Activated CD4-positive, alpha-beta T cell treated with anti-CD3 and anti-CD28 coated beads, Interleukin-2, amount 10 ng/mL, durations not matched to agents 24 days and 14 days (primary cell): ENCODE results near the gene POFUT2. TPM values are rescaled to one million over a fixed set of nuclear protein-coding genes. Genes with fewer than 3 reads are reported as not detected.

Source experiments
- DNase-seq: peaks from one replicate; pipeline ENCODE4 v3.0.0; 2022
- H3K27ac Mint-ChIP-seq: one replicate; pipeline ENCODE4 v1.8.0; 2022; ENCODE audit warnings: mild to moderate bottlenecking, mixed read lengths
- H3K27me3 Mint-ChIP-seq: one replicate; pipeline ENCODE4 v1.8.0; 2022; ENCODE audit warnings: mixed read lengths
- H3K36me3 Mint-ChIP-seq: one replicate; pipeline ENCODE4 v1.8.0; 2022; ENCODE audit warnings: low read depth, mild to moderate bottlenecking, mixed read lengths
- H3K4me1 Mint-ChIP-seq: one replicate; pipeline ENCODE4 v1.8.0; 2021; ENCODE audit warnings: mixed read lengths
- H3K4me3 Mint-ChIP-seq: one replicate; pipeline ENCODE4 v1.8.0; 2022; ENCODE audit warnings: mild to moderate bottlenecking, moderate library complexity, mixed read lengths
- H3K9me3 Mint-ChIP-seq: one replicate; pipeline ENCODE4 v1.8.0; 2021; ENCODE audit warnings: mixed read lengths
- intact Hi-C: fragments of 100-400 bp; cut with micrococcal nuclease; formaldehyde crosslinking; loops from one replicate; pipeline ENCODE4 v1.15.1; 2023
- total RNA-seq: library from RNA; stranded (reverse); gene quantifications from 2 replicates; pipeline ENCODE4 v1.2.3, GENCODE V29; 2022

Gene POFUT2
- 15.5 and 17.9 TPM in 2 replicates for total RNA-seq

GRCh38 chr21:45287438-45288391, at the start of gene POFUT2:
TSS of gene POFUT2 (minus strand) at chr21:45287895. CDS start at chr21:45287871, 24 bp downstream.
- Mint-ChIP-seq H3K36me3 (peaks cover 17% of the 10 kb centered on the region), H3K4me3 (peak within 1 kb of the TSS; percentile 86), H3K27ac (peak within 1 kb of the TSS; percentile 93), H3K27me3 (peaks cover 4% of the 10 kb centered on the region), H3K4me1 (peaks cover 13% of the 10 kb centered on the region), H3K9me3 (no peaks in the 10 kb centered on the region)
- DNase-seq: peak; percentile 100
- intact Hi-C loops: loop anchor here (5.0 to 10.0 kb wide), 2 partner anchors 203 to 355 kb away; partner anchors contain the start of gene PCBP3

- no peak for DNase-seq
- Mint-ChIP-seq H3K36me3 (no peaks in the 10 kb centered on the region), H3K27ac (no peak overlapping the region), H3K9me3 (no peaks in the 10 kb centered on the region), H3K4me1 (no peaks in the 10 kb centered on the region), H3K27me3 (peaks cover 4% of the 10 kb centered on the region), H3K4me3 (no peak overlapping the region)
- intact Hi-C loops: no loop called here
Observed at GRCh38 chr21:45336870-45337269, 49.2 kb upstream of the POFUT2 start.

DNA sequence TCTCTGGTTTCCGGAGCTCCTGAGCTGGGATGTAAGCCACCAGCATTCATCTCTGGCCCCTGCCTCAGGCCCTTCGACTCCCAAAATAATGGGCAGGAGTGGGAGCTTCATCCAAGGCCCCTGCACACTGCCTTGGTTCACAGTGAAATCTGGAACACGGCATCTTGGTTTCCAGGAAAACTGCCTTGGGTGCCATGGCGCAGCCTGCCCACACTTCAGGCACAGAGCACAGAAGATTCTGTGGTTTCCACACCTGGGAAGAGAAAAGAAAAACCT, 48.8 kb upstream of the POFUT2 start:
- no peak for DNase-seq
- Mint-ChIP-seq H3K36me3 (no peaks in the 10 kb centered on the region), H3K4me1 (no peaks in the 10 kb centered on the region), H3K4me3 (no peak overlapping the region), H3K9me3 (no peaks in the 10 kb centered on the region), H3K27me3 (peaks cover under 1% of the 10 kb centered on the region), H3K27ac (no peak overlapping the region)
- intact Hi-C loops: no loop called here

DNA sequence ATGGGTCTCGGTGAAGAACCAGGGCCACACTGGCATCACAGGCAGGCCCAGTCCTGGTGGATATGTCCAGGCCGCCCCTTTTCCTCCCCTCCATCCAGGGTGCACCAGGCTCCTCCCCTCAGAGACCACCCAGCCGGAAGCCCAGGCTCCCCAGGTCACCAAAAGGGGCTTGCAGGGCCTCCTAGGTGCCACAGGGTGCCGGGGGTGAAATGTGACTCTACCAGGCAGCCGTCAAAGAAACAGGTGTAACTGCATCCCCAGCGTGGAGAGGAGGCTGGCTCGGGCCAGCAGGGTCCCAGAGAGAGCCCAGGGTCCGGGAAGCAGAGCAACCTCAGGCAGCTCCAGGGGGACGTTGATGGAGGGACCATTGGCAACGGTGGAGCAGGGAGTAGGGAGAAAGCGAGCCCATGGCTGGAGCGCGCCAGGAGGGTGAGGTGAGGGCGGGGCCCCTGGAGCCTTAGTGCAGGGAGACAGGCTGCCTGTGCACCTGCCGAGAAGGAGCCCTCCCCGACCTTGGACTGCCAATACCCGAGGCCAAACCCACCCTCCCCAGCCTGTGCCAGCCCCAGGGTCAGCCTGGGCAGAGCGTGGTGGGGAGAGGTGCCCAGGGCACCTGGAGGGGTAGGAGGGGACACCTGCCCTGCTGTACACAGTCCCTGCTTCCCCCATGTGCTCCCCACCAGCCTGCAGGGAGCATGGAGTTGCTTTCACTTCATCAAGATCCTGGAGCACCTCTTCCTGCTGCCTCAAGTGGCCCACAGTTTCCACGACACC, 48.3 kb upstream of the POFUT2 start:
- Mint-ChIP-seq H3K4me3 (no peak overlapping the region), H3K36me3 (no peaks in the 10 kb centered on the region), H3K4me1 (no peaks in the 10 kb centered on the region), H3K27me3 (no peaks in the 10 kb centered on the region), H3K27ac (no peak overlapping the region), H3K9me3 (no peaks in the 10 kb centered on the region)
- intact Hi-C loops: no loop called here
- no peak for DNase-seq

DNA sequence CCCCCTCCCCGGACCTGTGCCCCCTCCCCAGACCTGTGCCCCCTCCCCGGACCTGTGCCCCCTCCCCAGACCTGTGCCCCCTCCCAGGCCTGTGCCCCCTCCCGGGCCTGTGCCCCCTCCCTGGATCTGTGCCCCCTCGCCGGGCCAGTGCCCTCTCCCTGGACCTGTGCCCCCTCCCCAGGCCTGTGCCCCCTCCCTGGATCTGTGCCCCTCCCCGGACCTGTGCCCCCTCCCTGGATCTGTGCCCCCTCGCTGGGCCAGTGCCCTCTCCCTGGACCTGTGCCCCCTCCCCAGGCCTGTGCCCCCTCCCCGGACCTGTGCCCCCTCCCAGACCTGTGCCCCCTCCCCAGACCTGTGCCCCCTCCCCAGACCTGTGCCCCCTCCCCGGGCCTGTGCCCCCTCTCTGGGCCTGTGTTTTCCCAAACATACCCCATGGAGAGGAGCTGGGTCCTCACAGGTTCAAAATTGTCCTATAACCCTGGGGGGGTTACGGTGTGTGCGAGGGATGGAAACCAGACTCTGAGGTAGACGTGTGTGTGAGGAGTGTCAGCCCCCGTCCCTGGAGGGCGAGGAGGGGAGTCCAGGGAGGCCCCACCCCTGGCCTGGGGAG, 47.6 kb upstream of the POFUT2 start:
- no peak for DNase-seq
- intact Hi-C loops: no loop called here
- H3K4me3 Mint-ChIP-seq: no peak overlapping the region
- H3K27ac Mint-ChIP-seq: no peak overlapping the region
- H3K36me3 Mint-ChIP-seq: no peaks in the 10 kb centered on the region
- H3K4me1 Mint-ChIP-seq: no peaks in the 10 kb centered on the region
- no peaks in the 10 kb centered on the region for H3K9me3 Mint-ChIP-seq
- no peaks in the 10 kb centered on the region for H3K27me3 Mint-ChIP-seq

DNA sequence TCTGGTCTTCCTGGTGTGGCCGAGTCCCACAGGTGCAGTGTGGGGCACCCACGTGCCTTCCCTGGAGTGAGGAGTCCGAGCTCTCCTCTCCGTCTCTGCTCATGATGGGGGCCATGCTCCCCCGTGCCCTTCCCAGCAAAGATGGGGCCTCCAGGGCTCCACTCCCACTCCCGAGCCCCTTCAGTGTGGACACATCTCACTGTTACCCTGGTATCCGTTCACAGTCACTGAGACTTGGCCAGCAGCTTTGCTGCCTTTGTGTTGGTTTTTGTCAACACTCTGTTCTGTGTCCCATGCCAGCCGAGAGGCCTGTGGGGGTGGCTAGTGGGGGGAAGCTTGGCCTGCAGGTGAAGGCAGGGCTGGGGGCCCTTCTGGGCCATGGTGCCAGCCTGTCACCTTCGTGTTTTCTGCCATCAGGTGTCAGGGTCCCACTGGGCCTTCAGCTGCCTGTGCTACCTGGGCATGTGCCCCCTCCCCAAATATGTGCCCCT, 46.9 kb upstream of the POFUT2 start:
- DNase-seq: no peak
- H3K27me3 Mint-ChIP-seq: no peaks in the 10 kb centered on the region
- no peak overlapping the region for H3K27ac Mint-ChIP-seq
- H3K9me3 Mint-ChIP-seq: no peaks in the 10 kb centered on the region
- no peaks in the 10 kb centered on the region for H3K36me3 Mint-ChIP-seq
- H3K4me1 Mint-ChIP-seq: no peaks in the 10 kb centered on the region
- no peak overlapping the region for H3K4me3 Mint-ChIP-seq
- intact Hi-C loops: no loop called here

DNA sequence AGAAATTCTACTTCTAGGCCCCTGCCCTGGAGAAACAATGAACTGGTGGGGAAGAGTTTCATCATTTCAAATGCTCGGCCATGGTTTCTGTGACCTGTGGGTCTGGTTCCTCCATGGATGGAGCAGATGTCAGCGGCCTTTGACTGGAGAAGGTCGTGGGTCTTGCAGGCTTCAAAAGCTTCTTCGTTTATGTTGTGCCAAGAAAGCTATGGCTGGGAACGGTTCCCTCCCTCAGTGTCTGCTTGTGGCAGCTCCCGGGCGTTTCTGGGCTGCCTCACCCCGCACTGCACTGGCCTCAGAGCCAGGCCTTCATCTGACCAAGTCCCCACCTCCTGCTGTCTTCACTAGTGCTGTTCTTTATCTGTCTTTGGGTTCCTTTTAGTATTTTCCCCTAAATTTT, 46.4 kb upstream of the POFUT2 start:
- no peak overlapping the region for H3K27ac Mint-ChIP-seq
- H3K4me1 Mint-ChIP-seq: no peaks in the 10 kb centered on the region
- no peak overlapping the region for H3K4me3 Mint-ChIP-seq
- intact Hi-C loops: no loop called here
- H3K36me3 Mint-ChIP-seq: no peaks in the 10 kb centered on the region
- no peak for DNase-seq
- H3K27me3 Mint-ChIP-seq: no peaks in the 10 kb centered on the region
- no peaks in the 10 kb centered on the region for H3K9me3 Mint-ChIP-seq

GRCh38 chr21:45333583-45334121, 46.0 kb upstream of the POFUT2 start:
- H3K27ac Mint-ChIP-seq: no peak overlapping the region
- intact Hi-C loops: no loop called here

DNA sequence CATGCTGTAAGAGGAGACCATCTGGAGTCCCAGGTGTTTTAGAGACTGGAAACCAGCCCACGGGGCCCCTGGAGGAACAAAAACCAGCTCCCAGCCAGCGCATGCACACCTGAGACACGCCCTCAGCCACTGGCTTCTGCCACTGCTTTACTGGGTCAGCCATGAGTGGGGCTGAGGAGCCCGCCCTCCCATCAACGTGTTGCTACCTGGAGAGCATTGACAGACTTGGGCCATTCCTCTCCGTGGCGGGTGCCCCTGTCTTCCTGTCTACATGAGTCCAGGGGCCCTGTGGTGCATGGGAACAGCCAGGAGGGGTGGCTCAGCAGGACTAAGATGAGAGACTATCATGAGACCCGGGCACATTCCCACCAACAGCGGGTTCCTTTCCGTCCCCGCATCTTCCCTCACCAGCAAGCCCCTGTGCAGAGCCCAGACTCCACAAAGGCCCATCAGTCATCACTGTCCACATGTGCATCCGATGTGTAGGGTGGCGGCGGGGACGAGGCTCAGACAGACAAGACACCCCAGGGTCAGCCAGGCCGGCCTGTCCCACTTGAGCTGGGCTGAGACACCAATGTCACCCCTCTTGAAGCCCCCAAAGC, 45.4 kb upstream of the POFUT2 start:
- H3K27ac Mint-ChIP-seq: no peak overlapping the region
- no peaks in the 10 kb centered on the region for H3K36me3 Mint-ChIP-seq
- H3K27me3 Mint-ChIP-seq: no peaks in the 10 kb centered on the region
- no peak overlapping the region for H3K4me3 Mint-ChIP-seq
- no peak for DNase-seq
- intact Hi-C loops: no loop called here
- H3K4me1 Mint-ChIP-seq: no peaks in the 10 kb centered on the region
- H3K9me3 Mint-ChIP-seq: no peaks in the 10 kb centered on the region

More at GRCh38 chr21:45333583-45334121, 46.0 kb upstream of the POFUT2 start:
- no peaks in the 10 kb centered on the region for H3K27me3 Mint-ChIP-seq
- H3K9me3 Mint-ChIP-seq: no peaks in the 10 kb centered on the region
- no peak overlapping the region for H3K4me3 Mint-ChIP-seq
- no peaks in the 10 kb centered on the region for H3K36me3 Mint-ChIP-seq
- DNase-seq: no peak
- H3K4me1 Mint-ChIP-seq: no peaks in the 10 kb centered on the region

- Mint-ChIP-seq H3K9me3 (no peaks in the 10 kb centered on the region), H3K36me3 (no peaks in the 10 kb centered on the region), H3K27ac (no peak overlapping the region), H3K4me3 (no peak overlapping the region), H3K4me1 (no peaks in the 10 kb centered on the region), H3K27me3 (no peaks in the 10 kb centered on the region)
- intact Hi-C loops: no loop called here
- DNase-seq: no peak
Observed at GRCh38 chr21:45332415-45332814, 44.7 kb upstream of the POFUT2 start.

- Mint-ChIP-seq H3K4me1 (peaks cover 3% of the 10 kb centered on the region), H3K9me3 (no peaks in the 10 kb centered on the region), H3K4me3 (no peak overlapping the region), H3K27ac (no peak overlapping the region), H3K27me3 (no peaks in the 10 kb centered on the region), H3K36me3 (no peaks in the 10 kb centered on the region)
- intact Hi-C loops: no loop called here
- no peak for DNase-seq
Observed at GRCh38 chr21:45331531-45332147, 43.9 kb upstream of the POFUT2 start.

DNA sequence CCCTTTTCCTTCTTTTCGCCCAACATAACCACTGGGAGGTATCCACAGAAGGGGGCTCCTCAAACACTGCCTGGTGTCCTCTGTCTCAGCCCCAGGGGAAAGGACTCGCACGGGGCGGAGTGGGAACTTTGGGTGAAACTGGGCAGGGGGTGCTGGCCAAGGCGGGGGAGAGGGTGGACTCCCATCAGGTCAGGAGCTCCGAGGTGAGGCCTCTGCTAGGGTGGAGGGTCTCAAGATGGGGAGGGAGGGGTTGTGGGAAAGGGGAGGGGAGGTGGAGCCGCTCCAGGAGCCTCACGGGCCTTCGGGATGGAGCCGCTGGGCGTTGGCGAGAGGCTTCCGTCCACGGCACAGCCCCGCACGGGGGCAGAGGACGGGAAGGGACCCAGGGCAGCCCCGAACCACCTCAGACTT, 43.2 kb upstream of the POFUT2 start:
- Mint-ChIP-seq H3K27ac (no peak overlapping the region), H3K4me3 (no peak overlapping the region), H3K27me3 (no peaks in the 10 kb centered on the region), H3K36me3 (no peaks in the 10 kb centered on the region), H3K4me1 (peaks cover 3% of the 10 kb centered on the region), H3K9me3 (no peaks in the 10 kb centered on the region)
- intact Hi-C loops: no loop called here
- DNase-seq: no peak
